Adrenal gland (tissue), 12 donors: ENCODE measurements around the gene SYNDIG1. TPM values are rescaled to one million over a fixed set of nuclear protein-coding genes. Genes with fewer than 3 reads are reported as not detected.

Experiments used
- DNase-seq, 7 donors: peaks; one replicate each; pipeline ENCODE4 v3.0.0-alpha.2; 2019 to 2020
- H3K27ac ChIP-seq, 5 donors: fragments of 200-600 bp; sonication (generic) in 4 of 5; 1 replicate in 3 of 5; 2 replicates in 2 of 5; pipeline versions ENCODE4 v1.5.1 to v1.8.0; 2016 to 2020; ENCODE audit warnings: mild to moderate bottlenecking in 1 of 5
- H3K27me3 ChIP-seq: fragments of 200-600 bp; 2 replicates; pipeline ENCODE4 v1.8.0; 2021
- H3K36me3 ChIP-seq, 2 donors: fragments of 200-600 bp; replicated peaks in 1 of 2; 1 replicate in 1 of 2; 2 replicates in 1 of 2; pipeline versions ENCODE4 v1.5.1 to v1.8.0; 2018 to 2022
- H3K4me1 ChIP-seq, 2 donors: fragments of 200-600 bp; replicated peaks in 1 of 2; 1 replicate in 1 of 2; 2 replicates in 1 of 2; pipeline versions ENCODE4 v1.5.1 to v1.8.0; 2018 to 2021
- H3K4me3 ChIP-seq, 4 donors: fragments of 200-600 bp; sonication (generic) in 3 of 4; one replicate each; pipeline ENCODE4 v1.5.1; 2016 to 2018
- H3K9me3 ChIP-seq, 3 donors: fragments of 200-600 bp; sonication (generic) in 1 of 3; replicated peaks in 1 of 3; 1 replicate in 2 of 3; 2 replicates in 1 of 3; pipeline versions ENCODE4 v1.5.1 to v1.8.0; 2016 to 2021
- CTCF ChIP-seq, 6 experiments: fragments of 450-650 bp in 4 of 6; fragments of 200-600 bp in 2 of 6; sonication (generic) in 1 of 6; IDR thresholded peaks; 1 replicate in 5 of 6; 2 replicates in 1 of 6; pipeline versions ENCODE4 v1.5.1 to v1.8.0; 2016 to 2021; ENCODE audit warnings: antibody characterized with exemption in 6 of 6, mild to moderate bottlenecking in 2 of 6, moderate library complexity in 1 of 6
- POLR2A ChIP-seq, 2 donors: fragments of 450-650 bp; IDR thresholded peaks; one replicate each; pipeline ENCODE4 v1.6.1; 2017; ENCODE audit warnings: antibody characterized with exemption in 2 of 2, mild to moderate bottlenecking in 2 of 2, moderate library complexity in 1 of 2
- WGBS, 4 donors: extraction: QIAGEN DNeasy Blood & Tissue Kit in 2 of 4; methylation state at CpG; one replicate each; pipeline versions ENCODE4 v1.1.5 to v1.1.7; 2013 to 2017; 5-methylcytosine and 5-hydroxymethylcytosine counted together
- intact Hi-C, 2 donors: fragments of 100-400 bp; cut with DNase I; formaldehyde crosslinking; loops; one replicate each; pipeline versions ENCODE4 v1.14.1 to v1.15.0; 2022 to 2023
- polyA plus RNA-seq, 3 donors: library from polyadenylated mRNA; stranded (reverse); fragments of 200-250 nt in 2 of 3; fragments of 350-450 nt in 1 of 3; fragmentation: Illumina TruSeq in 1 of 3; extraction: RNeasy Lipid Tissue Mini Kit (QIAGEN cat#74804) in 1 of 3; gene quantifications; one replicate each; pipeline ENCODE4 v1.2.3, GENCODE V29; 2013 to 2014
- total RNA-seq, 9 donors: library from RNA; depleted of rRNA in 4 of 9; stranded (reverse); fragments of >200 nt in 4 of 9; fragments of 120-200 nt in 1 of 9; fragmentation: NEBNext Ultra II Directional in 1 of 9; extraction: Animal tissue kit (Norgen Biotek cat#: 25700) in 1 of 9; gene quantifications; one replicate each; pipeline versions ENCODE4 v1.1.0 to v1.2.4, GENCODE V29; 2013 to 2023
- donor health status: healthy with polysubstance abuse.
- donor health status: Bipolar disorder and iron deficiency.
- donor health status: DM: yes; HTN: yes; CAD: no.
- donor health status: DM: no; HTN: no; CAD: no.
- donor health status: DM: no; HTN: no; CAD: no.
- donor health status: DM: yes; HTN: yes; CAD: no.

Gene SYNDIG1
- total and polyA plus RNA-seq, 12 donors: 0.26 to 3.6 (median 0.76) TPM

GRCh38 chr20:24455081-24455480, 14.3 kb upstream of the SYNDIG1 start:
- Histone ChIP-seq H3K9me3 (no peaks in the 10 kb centered on the region), H3K4me1 (no peaks in the 10 kb centered on the region), H3K4me3 (no peak overlapping the region), H3K27ac (no peak overlapping the region), H3K27me3 (no peaks in the 10 kb centered on the region), H3K36me3 (no peaks in the 10 kb centered on the region)
- 48 to 70% (median 56%) methylated on average over 6 of the region's 6 CpGs for WGBS, 4 donors
- intact Hi-C loops: no loop called here
- no peak for DNase-seq
- TF ChIP-seq CTCF (IDR thresholded peaks at IDR 0.05) (no peak), POLR2A (IDR thresholded peaks at IDR 0.05) (no peak)

GRCh38 chr20:24456398-24456781, 13.0 kb upstream of the SYNDIG1 start:
- DNase-seq: no peak
- H3K9me3 ChIP-seq: no peaks in the 10 kb centered on the region
- intact Hi-C loops: no loop called here
- no peaks in the 10 kb centered on the region for H3K36me3 ChIP-seq
- no peak overlapping the region for H3K4me3 ChIP-seq
- no peaks in the 10 kb centered on the region for H3K4me1 ChIP-seq
- no peak overlapping the region for H3K27ac ChIP-seq
- H3K27me3 ChIP-seq: no peaks in the 10 kb centered on the region
- 46 to 80% (median 54%) methylated on average over 3 of the region's 3 CpGs for WGBS, 4 donors
- no peak for TF ChIP-seq CTCF (IDR thresholded peaks at IDR 0.05)
- no peak for TF ChIP-seq POLR2A (IDR thresholded peaks at IDR 0.05)

GRCh38 chr20:24458436-24458835, 11.0 kb upstream of the SYNDIG1 start:
- intact Hi-C loops: no loop called here
- Histone ChIP-seq H3K4me3 (no peak overlapping the region), H3K9me3 (no peaks in the 10 kb centered on the region), H3K27ac (no peak overlapping the region), H3K27me3 (no peaks in the 10 kb centered on the region), H3K4me1 (no peaks in the 10 kb centered on the region), H3K36me3 (no peaks in the 10 kb centered on the region)
- TF ChIP-seq CTCF (IDR thresholded peaks at IDR 0.05) (no peak), POLR2A (IDR thresholded peaks at IDR 0.05) (no peak)
- DNase-seq: no peak
- 6 to 67% (median 29%) methylated on average over 2 of the region's 2 CpGs for WGBS, 4 donors

- Histone ChIP-seq H3K27me3 (no peaks in the 10 kb centered on the region), H3K9me3 (no peaks in the 10 kb centered on the region), H3K36me3 (no peaks in the 10 kb centered on the region), H3K4me3 (no peak overlapping the region), H3K27ac (no peak overlapping the region), H3K4me1 (no peaks in the 10 kb centered on the region)
- TF ChIP-seq CTCF (IDR thresholded peaks at IDR 0.05) (no peak), POLR2A (IDR thresholded peaks at IDR 0.05) (no peak)
- intact Hi-C loops: no loop called here
- no peak for DNase-seq
- WGBS, 4 donors: 72 to 86% (median 82%) methylated on average over 2 of the region's 2 CpGs
Measured at GRCh38 chr20:24459733-24460132, 9.7 kb upstream of the SYNDIG1 start.
